Vagina (tissue), 2 donors: ENCODE results near the gene ACTN4.

Source experiments
- POLR2A ChIP-seq, 2 donors: fragments of 450-650 bp; IDR thresholded peaks; one replicate each; pipeline ENCODE4 v1.6.1; 2017; ENCODE audit warnings: antibody characterized with exemption in 2 of 2, mild to moderate bottlenecking in 2 of 2, moderate library complexity in 2 of 2
- POLR2AphosphoS5 ChIP-seq, 2 donors: sonication (generic); formaldehyde crosslinking; IDR thresholded peaks; one replicate each; pipeline ENCODE4 v1.9.0; 2017; ENCODE audit warnings: antibody characterized with exemption in 2 of 2, mild to moderate bottlenecking in 2 of 2, low read depth in 1 of 2; ENCODE audit not compliant: insufficient read depth in 1 of 2
- TF ChIP-seq, protein P1 (sequence below), 3 experiments: fragments of 450-650 bp in 2 of 3; fragments of 200-600 bp in 1 of 3; sonication (generic) in 1 of 3; IDR thresholded peaks; one replicate each; pipeline ENCODE4 v1.5.1; 2017 to 2019; ENCODE audit warnings: antibody characterized with exemption in 3 of 3, mild to moderate bottlenecking in 2 of 3, moderate library complexity in 2 of 3

- TF ChIP-seq, protein P1, sequence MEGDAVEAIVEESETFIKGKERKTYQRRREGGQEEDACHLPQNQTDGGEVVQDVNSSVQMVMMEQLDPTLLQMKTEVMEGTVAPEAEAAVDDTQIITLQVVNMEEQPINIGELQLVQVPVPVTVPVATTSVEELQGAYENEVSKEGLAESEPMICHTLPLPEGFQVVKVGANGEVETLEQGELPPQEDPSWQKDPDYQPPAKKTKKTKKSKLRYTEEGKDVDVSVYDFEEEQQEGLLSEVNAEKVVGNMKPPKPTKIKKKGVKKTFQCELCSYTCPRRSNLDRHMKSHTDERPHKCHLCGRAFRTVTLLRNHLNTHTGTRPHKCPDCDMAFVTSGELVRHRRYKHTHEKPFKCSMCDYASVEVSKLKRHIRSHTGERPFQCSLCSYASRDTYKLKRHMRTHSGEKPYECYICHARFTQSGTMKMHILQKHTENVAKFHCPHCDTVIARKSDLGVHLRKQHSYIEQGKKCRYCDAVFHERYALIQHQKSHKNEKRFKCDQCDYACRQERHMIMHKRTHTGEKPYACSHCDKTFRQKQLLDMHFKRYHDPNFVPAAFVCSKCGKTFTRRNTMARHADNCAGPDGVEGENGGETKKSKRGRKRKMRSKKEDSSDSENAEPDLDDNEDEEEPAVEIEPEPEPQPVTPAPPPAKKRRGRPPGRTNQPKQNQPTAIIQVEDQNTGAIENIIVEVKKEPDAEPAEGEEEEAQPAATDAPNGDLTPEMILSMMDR (IDR thresholded peaks at IDR 0.05) = no peak
- TF ChIP-seq POLR2A (IDR thresholded peaks at IDR 0.05) = no peak
- no peak for TF ChIP-seq POLR2AphosphoS5 (IDR thresholded peaks at IDR 0.05; ENCODE audit: insufficient read depth in 1 of 2, low read depth in 1 of 2)
Measured at GRCh38 chr19:38615007-38615581, 32.4 kb upstream of the ACTN4 start.
